Gastrocnemius medialis (tissue), 4 donors: ENCODE results near the gene ZFP14. TPM values are rescaled to one million over a fixed set of nuclear protein-coding genes. Genes with fewer than 3 reads are reported as not detected.
A peak's percentile ranks its signal among the peaks of the same experiment; 100 is the strongest.
"Not testable (repeated sequence)": the region's sequence is repeated elsewhere in the genome, so short reads cannot be mapped to it uniquely, and the experiment has no call there.

Experiments
- ATAC-seq, 2 donors: fragments of 150-250 bp; one replicate each; pipeline ENCODE4 v1.9.1; 2016
- DNase-seq, 2 donors: peaks; one replicate each; pipeline ENCODE4 v3.0.0-alpha.2; 2019
- H3K27ac ChIP-seq, 4 donors: fragments of 200-600 bp; sonication (generic); 1 replicate in 1 of 4; 2 replicates in 3 of 4; pipeline ENCODE4 v1.5.1; 2016 to 2018; ENCODE audit warnings: mild to moderate bottlenecking in 2 of 4, moderate library complexity in 1 of 4
- H3K27me3 ChIP-seq, 3 donors: fragments of 200-600 bp; sonication (generic) in 2 of 3; 1 replicate in 1 of 3; 2 replicates in 2 of 3; pipeline versions ENCODE4 v1.5.1 to v1.6.0; 2016 to 2019; ENCODE audit warnings: mild to moderate bottlenecking in 1 of 3, moderate library complexity in 1 of 3
- H3K36me3 ChIP-seq, 2 donors: fragments of 200-600 bp; sonication (generic) in 1 of 2; one replicate each; pipeline ENCODE4 v1.5.1; 2017 to 2018
- H3K4me1 ChIP-seq, 2 donors: fragments of 200-600 bp; sonication (generic) in 1 of 2; one replicate each; pipeline ENCODE4 v1.5.1; 2016 to 2017; ENCODE audit warnings: mild to moderate bottlenecking in 2 of 2
- H3K4me3 ChIP-seq, 4 donors: fragments of 200-600 bp; sonication (generic) in 3 of 4; 1 replicate in 1 of 4; 2 replicates in 3 of 4; pipeline ENCODE4 v1.5.1; 2016 to 2019; ENCODE audit warnings: mild to moderate bottlenecking in 2 of 4
- H3K9me3 ChIP-seq, 3 donors: fragments of 200-600 bp; sonication (generic) in 2 of 3; 1 replicate in 1 of 3; 2 replicates in 2 of 3; pipeline ENCODE4 v1.5.1; 2016 to 2019
- in situ Hi-C, 4 donors: fragments of 200-750 bp; cut with MboI; loops; one replicate each; pipeline versions ENCODE4 v1.15.0 to v1.8.0; 2017; ENCODE audit warnings: low sequenced_read_pairs in 4 of 4
- intact Hi-C: fragments of 100-400 bp; cut with DNase I; formaldehyde crosslinking; loops from one replicate; pipeline ENCODE4 v1.15.1; 2023; ENCODE audit warnings: low total_unique reads
- total RNA-seq, 4 donors: library from RNA; depleted of rRNA; stranded (reverse); fragments of >200 nt; gene quantifications; one replicate each; pipeline versions ENCODE4 v1.1.0 to v1.2.3, GENCODE V29; 2016

ZFP14 gene
- total RNA-seq, 4 donors from 2014 or later = 0.67 to 1.9 (median 0.74) TPM

- H3K27me3 ChIP-seq, H3K4me3 ChIP-seq, in situ Hi-C loops, H3K4me1 ChIP-seq, H3K27ac ChIP-seq, ATAC-seq, intact Hi-C loops, DNase-seq, H3K9me3 ChIP-seq, H3K36me3 ChIP-seq: not testable (repeated sequence)
These were observed 68.5 kb downstream of the ZFP14 start for GRCh38 chr19:36310416-36310990.

DNA sequence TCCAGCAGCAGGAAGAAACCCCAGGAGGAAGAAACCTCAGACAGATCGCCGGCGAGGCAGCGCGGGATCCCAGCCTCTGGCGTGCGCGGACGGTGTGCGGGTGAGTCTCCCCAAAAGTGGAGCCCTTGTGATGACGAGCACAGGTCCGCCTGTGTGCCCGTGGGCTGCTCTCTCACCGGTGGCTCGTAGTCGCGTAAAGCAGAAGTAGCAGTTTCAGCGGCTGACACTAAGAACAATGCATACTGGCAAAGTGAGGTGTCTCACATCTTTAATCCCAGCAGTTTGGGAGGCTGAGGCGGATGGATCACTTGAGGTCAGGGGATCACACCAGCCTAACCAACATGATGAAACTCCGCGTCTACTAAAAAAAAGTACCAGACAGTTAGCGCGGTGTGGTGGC is 69.2 kb downstream of the ZFP14 start:
- H3K36me3 ChIP-seq, intact Hi-C loops, ATAC-seq, H3K27me3 ChIP-seq, DNase-seq, H3K9me3 ChIP-seq, in situ Hi-C loops, H3K27ac ChIP-seq, H3K4me1 ChIP-seq: not testable (repeated sequence)
- peak overlapping the region in 2 of 4 donors; percentile 23 to 49 for H3K4me3 ChIP-seq

GRCh38 chr19:36309309-36309708 is 69.7 kb downstream of the ZFP14 start:
- not testable (repeated sequence) for DNase-seq, ATAC-seq

DNA sequence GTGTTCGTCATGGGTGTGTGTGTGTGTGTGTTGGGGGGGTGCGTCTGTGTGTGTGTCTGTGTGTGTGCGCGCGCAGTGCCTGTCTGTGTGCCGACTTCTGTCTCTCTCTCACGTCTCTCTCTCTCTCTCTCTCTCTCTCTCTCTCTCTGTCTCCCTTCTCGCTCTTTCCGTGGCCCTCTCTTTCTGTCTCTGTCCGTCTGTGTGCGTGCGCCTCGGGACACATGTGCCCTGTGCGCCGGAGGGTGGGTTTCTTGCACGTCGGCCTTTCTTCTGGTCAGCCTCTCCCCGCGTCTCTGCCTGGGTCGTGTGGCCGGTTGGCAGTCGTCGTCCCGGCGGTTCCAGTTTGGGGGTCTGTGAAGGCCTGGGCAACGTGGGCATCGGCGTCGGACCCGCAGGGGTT is 86.7 kb downstream of the ZFP14 start:
- H3K27ac ChIP-seq, in situ Hi-C loops, H3K36me3 ChIP-seq, H3K4me3 ChIP-seq, DNase-seq, intact Hi-C loops, H3K27me3 ChIP-seq, ATAC-seq, H3K9me3 ChIP-seq, H3K4me1 ChIP-seq: not testable (repeated sequence)

More at GRCh38 chr19:36309309-36309708, 69.7 kb downstream of the ZFP14 start:
- in situ Hi-C loops, H3K27me3 ChIP-seq, H3K9me3 ChIP-seq, H3K4me1 ChIP-seq, intact Hi-C loops, H3K36me3 ChIP-seq: not testable (repeated sequence)
- peak overlapping the region in 1 of 4 donors; percentile 28 for H3K27ac ChIP-seq
- H3K4me3 ChIP-seq = peak overlapping the region in 2 of 4 donors; percentile 23 to 49

Other genes starting within 250 kb of the ZFP14 start
- 100 to 1,000 TPM in 3 of 4 donors, 10 to 100 TPM in 1; 94.8 to 252 (median 165) TPM for gene CAPNS1, start 239.1 kb downstream of the ZFP14 start, total RNA-seq
- gene COX7A1, start 226.8 kb downstream of the ZFP14 start, total RNA-seq = 100 to 1,000 TPM; 165 to 421 (median 223) TPM
- gene ZNF565, start 164.5 kb downstream of the ZFP14 start, total RNA-seq = 1 to 10 TPM; 1.7 to 5.3 (median 2.3) TPM
- 100 to 1,000 TPM in 1 of 4 donors, 10 to 100 TPM in 3; 47.8 to 108 (median 91.2) TPM for gene ZNF146, start 164.1 kb downstream of the ZFP14 start, total RNA-seq
- under 1 TPM; 0.10 to 0.98 (median 0.92) TPM for gene ZFP82, start 39.4 kb upstream of the ZFP14 start, total RNA-seq
- 1 to 10 TPM; 4.1 to 8.3 (median 5.9) TPM for gene ZNF566, start 110.4 kb upstream of the ZFP14 start, total RNA-seq
- gene ZNF260, start 149.1 kb upstream of the ZFP14 start, total RNA-seq = 10 to 100 TPM in 1 of 4 donors, 1 to 10 TPM in 3; 1.3 to 16.3 (median 3.2) TPM
- gene ZNF529, start 194.1 kb upstream of the ZFP14 start, total RNA-seq = 1 to 10 TPM; 4.1 to 6.6 (median 5.4) TPM
- 1 to 10 TPM in 2 of 4 donors, under 1 TPM in 2; 0.16 to 9.0 (median 1.9) TPM for gene ZNF382, start 226.1 kb upstream of the ZFP14 start, total RNA-seq